Gastroesophageal sphincter (tissue), 3 donors: Measurements from ENCODE around the gene MSH6.

Experiments used
- POLR2A ChIP-seq, 2 donors: fragments of 450-650 bp; IDR thresholded peaks; one replicate each; pipeline ENCODE4 v1.6.1; 2017; ENCODE audit warnings: antibody characterized with exemption in 2 of 2, mild to moderate bottlenecking in 2 of 2, moderate library complexity in 1 of 2
- TF ChIP-seq, protein P1 (sequence below), 4 experiments: fragments of 200-600 bp in 2 of 4; fragments of 450-650 bp in 2 of 4; sonication (generic) in 1 of 4; IDR thresholded peaks; one replicate each; pipeline ENCODE4 v1.5.1; 2017 to 2019; ENCODE audit warnings: antibody characterized with exemption in 4 of 4, mild to moderate bottlenecking in 2 of 4, moderate library complexity in 2 of 4

GRCh38 chr2:47785986-47786385 is 3.0 kb downstream of the MSH6 start:
- no peak for TF ChIP-seq POLR2A (IDR thresholded peaks at IDR 0.05)
- TF ChIP-seq, protein P1, sequence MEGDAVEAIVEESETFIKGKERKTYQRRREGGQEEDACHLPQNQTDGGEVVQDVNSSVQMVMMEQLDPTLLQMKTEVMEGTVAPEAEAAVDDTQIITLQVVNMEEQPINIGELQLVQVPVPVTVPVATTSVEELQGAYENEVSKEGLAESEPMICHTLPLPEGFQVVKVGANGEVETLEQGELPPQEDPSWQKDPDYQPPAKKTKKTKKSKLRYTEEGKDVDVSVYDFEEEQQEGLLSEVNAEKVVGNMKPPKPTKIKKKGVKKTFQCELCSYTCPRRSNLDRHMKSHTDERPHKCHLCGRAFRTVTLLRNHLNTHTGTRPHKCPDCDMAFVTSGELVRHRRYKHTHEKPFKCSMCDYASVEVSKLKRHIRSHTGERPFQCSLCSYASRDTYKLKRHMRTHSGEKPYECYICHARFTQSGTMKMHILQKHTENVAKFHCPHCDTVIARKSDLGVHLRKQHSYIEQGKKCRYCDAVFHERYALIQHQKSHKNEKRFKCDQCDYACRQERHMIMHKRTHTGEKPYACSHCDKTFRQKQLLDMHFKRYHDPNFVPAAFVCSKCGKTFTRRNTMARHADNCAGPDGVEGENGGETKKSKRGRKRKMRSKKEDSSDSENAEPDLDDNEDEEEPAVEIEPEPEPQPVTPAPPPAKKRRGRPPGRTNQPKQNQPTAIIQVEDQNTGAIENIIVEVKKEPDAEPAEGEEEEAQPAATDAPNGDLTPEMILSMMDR (IDR thresholded peaks at IDR 0.05): no peak
